ENCODE measurements around the gene MOGAT2.
A peak's percentile ranks its signal among the peaks of the same experiment; 100 is the strongest.
"Not testable (repeated sequence)": the region's sequence is repeated elsewhere in the genome, so short reads cannot be mapped to it uniquely, and the experiment has no call there.

Gene MOGAT2

DNA sequence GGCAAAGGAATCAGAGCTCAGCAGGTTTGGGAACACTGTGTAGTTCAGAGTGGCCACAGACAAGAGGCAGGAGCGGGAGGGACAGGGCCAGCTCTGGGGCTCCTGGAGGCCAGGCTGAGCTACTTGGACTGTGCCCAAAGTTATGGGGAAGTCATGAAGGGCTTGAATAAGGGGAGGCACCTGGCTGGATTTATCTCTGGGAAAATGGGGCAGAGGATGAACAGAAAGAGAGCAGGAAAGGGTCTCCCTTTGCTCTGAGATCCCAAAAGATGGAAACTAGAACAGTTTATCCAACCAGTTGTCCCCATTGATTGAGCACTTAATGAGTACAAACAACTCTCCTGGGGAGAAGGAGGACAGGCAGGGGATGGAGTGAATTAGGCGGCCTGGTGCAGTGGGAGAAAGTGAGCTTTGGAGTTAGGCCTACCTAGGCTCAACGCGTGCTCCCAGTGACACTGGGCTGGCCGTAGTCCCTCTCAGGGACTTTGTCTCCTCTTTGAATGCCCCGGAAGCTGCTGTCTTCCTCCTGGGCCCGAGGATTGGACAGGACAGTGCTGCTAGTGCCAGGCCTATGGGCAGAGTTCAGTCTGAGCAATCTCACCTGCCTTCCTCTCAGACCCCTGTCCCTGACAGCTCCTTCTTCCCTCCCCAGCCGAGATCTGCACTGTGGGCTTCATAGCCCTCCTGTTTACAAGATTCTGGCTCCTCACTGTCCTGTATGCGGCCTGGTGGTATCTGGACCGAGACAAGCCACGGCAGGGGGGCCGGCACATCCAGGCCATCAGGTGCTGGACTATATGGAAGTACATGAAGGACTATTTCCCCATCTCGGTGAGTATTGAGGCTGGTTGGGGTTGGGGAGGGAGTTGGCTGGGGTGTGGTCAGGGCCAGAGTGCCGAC is 2.0 kb downstream of the MOGAT2 start:
- no peak for DNase-seq (ENCODE audit: low spot score)

DNA sequence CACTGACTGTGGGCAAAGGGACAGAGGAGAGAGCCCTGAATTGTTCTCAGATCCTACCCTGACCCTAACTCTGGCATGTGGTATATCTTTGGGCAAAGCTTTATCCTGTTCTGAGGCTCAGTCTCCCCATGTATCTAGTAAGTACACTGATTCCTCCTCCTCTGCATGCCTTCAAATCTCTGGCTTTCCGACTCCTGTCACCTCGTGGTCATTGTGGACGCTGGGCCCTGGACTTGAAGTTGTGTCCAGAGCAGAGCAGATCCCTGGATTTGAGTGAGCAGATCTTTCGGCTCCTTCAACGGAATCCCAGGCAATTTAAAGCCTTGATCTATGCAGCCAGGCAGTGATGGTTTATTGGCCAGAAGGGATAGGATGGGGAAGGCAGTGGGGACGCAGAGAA is 3.0 kb downstream of the MOGAT2 start:
- no peak for DNase-seq (ENCODE audit: low spot score)

DNA sequence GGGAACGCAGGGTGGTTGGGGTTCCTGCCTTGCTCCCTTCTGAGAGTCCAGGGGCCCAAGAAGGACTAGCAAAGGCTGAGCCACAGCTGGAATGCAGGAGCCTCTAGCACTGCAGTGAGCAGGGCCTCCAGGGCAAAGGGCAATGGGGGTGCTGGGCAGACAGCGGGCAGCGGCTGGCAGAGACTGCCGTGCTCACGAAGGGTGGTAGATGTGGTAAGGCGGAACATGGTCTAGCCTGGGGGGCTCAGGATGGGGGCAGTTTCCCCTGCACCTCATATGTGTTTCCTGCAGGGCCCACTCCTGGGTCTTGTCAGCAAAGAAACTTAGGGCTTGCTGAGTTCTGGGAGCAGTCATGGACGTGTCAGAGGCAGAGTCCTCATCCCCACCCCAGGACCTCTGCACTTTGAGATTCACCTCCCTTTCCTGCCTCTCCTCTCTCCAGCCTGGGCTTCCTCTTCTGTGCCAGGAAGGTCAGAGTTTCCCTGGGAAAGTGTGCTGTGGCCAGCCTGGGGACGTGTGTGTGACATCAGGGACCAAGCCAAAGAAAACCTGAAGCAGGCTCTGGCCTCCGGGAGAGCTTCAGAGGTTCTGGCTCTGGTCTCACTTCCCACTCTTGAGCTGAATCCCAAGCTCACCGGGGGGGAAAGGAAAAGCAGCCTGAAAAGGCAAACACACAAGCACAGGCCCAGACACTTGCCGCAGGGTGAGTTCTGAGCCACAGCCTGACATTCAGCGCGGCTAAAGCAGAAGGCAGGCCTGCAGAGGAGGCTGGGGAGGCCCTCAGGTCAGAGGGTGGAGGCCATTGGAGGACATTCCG is 4.4 kb downstream of the MOGAT2 start:
- no peak for DNase-seq (ENCODE audit: low spot score)

DNA sequence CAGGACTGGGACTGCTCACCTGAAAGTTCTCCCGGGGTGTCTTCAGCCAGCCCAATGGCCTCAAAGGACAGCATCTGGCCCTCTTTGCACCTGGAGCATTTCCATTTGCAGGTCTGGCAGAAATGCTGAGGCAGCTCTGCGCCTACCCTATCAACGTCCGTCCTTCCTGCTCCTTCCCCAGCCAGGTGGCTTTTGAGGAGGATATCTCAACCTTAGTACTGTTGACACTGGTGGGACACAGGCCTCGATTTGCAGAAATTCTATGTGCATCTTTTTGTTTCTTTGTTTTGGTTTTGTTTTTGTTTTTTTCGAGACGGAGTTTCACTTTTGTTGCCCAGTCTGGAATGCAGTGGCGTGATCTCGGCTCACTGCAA is 5.0 kb downstream of the MOGAT2 start:
- DNase-seq (ENCODE audit: low spot score), result no peak

DNA sequence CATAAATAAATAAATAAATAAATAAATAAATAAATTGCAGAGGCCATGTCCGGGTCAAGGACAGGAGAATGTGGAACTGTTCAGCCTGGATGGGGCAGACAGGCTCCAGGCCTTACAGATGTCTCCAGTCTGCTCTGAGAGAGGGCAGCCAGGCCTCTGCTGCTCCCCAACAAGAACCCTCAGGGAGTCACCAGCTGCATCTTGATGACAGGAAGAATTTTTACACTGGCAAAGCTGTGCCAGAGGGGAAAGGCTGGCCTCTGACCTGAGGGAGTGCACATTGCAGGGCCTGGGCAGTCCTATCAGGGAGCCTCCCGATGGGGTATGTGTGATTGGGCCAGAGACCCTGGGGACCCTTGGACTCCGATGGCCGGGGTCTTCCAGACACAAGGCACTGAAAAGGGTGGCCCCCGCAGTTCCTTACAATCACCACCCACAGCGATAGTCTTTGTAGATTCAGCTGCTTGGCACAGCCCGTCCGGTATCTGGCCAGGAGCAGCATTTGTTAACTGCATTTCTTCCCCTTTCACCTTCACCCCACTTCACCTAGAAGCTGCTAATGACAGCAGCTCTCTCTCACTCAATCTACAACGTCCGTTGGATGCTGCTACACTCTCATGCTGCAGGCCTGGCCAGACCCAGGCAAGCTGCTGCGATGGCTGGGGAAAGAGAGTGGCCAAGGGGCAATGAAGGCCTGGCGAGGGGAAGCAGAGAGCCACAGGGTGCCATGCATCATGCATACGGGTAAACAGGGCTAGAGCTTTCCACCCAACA is 8.1 kb downstream of the MOGAT2 start:
- no peak for DNase-seq (ENCODE audit: low spot score)

DNA sequence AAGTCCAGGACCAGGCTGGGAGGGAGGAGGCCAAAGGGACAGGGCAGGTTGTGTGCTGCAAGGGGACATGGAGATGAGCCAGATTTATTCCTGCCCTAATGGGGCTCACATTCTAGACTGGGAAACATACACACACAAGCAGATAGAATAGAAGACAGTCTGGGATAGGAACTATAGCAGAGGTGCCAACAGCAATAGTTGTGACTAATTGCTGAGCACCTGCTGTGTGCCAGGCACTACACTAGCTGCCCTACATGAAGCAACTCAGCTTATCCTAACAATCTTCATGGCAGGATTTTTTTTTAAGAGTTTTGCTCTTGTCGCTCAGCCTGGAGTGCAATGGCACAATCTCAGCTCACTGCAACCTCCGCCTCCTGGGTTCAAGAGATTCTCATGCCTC is 11.4 kb downstream of the MOGAT2 start:
- no peak for DNase-seq (ENCODE audit: low spot score)

DNA sequence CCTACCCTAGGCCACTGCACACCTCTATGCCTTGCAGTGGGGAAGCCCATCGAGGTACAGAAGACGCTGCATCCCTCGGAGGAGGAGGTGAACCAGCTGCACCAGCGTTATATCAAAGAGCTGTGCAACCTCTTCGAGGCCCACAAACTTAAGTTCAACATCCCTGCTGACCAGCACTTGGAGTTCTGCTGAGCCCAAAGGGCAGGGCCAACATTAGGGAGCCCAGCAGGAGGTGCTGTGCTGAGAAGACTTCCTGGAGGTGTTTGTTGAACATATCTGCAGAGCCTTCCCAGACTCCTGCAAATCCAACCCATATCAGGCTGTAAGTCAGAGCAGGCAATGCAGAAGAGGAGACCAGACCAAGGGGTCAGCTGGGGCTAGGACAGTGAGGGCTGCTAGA is 13.5 kb downstream of the MOGAT2 start:
- no peak for DNase-seq (ENCODE audit: low spot score)

DNA sequence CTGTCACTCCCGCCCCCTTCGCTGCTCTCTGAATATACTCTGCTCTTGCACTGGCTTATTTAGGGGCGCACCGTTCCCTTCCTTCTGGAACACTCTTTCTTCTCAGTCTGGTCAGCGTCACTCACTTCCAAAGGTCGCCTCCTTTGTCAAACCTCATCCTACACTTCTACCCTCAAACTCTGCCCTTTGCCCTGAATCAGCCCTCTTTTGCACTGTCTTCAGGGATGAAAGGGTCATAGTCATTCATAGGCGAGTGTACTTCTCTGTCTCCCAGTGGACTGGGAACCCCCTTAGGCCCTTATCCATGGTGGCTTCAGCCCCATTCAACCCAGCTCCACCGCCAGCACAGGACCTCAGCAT is 15.4 kb downstream of the MOGAT2 start:
- no peak for DNase-seq (ENCODE audit: low spot score)

DNA sequence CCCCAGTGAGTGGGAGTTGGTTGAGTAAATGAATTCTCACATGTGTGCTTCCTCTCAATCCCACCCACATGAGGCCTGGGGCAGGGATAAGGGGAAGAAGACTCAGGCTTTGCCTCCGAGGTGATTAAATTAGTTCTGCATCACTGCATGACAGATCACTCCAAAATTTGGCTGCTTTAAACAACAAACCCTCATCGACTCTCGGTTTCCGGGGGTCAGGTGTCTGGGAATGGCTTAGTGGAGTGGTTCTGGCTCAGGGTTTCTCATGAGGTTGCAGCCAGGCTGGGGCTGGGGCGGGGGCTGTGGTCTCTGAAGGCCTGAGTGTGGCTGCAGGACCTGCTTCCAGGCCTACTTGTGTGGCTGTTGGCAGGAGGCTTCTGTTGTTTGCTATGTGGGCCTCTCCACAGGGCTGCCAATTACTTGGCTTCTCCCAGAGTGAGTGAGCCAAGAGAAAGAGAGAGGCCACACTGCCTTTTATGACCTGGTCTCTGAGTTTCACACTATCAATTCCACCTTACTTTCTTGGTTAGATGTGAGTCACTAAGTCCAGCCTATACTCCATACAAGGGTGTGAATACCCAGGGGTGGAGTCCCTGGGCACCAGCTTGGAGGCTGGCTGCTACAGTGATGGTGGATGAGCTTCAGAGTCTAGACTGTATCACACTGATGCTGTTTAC is 15.9 kb downstream of the MOGAT2 start:
- DNase-seq (ENCODE audit: low spot score), result no peak

DNA sequence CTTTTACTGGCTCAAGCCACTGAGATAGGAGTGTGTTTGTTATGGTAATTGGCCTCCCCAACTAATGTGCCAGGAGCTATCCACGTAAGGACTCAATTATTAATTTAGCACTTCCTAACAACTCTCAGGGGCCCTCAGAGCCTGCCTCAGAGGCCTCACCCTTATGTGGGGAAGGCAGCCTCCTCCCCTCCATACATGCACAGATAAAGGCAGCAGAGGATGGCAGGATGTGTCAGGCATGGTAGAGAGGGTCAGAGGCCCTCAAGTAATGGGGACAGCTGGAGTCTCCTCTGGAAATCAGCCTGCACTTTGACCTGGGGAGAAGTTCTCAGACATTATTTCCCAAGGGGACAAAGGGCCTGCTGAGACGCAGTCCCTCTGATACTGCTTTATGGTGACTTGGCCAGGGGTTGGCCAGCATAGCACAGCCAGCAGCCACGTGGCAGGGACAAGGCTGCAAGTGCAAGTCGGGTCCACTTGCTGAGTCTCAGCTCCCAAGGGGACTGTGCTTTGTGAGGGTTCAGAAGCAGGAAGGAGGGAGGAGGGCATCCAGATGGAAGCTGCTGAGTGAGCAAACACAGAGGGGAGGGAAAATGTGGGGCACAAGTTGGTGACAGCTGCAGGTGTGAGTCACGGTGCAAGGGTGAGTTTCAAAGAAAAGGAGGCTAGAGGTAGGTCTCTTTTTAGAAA is 17.0 kb downstream of the MOGAT2 start:
- peak; percentile 31 for DNase-seq (ENCODE audit: low spot score)

DNA sequence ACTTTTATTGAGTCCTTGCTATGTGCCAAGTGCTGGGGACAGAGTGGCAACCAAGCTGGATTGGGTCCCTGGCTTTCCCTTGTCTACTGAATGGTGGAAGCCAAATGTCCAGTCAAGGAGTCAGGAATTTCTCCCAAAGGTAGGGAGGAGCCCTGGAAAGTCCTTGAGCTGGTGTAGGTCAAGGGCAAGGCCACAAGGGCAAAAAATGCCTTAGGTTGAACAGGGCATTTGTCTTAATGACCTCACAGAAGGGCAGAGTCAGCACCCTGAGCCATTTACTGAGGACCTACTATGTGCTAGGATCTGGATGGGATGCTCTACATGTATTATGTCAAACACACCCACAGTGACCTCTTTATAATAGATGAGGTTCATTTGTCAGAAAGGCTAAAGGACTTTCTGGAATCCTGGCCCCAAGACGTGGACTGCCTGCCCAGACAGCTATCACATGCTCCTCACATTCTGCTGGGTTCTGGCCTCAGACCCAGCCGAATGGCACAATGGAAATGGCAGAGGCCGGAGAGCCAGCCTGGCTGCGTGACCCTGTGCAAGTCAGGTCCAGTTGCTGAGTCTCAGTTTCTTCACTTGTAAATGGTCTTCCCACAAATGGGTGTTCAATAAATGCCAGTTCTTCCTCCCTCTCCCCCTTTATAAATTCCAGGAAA is 17.7 kb downstream of the MOGAT2 start:
- no peak for DNase-seq (ENCODE audit: low spot score)

DNA sequence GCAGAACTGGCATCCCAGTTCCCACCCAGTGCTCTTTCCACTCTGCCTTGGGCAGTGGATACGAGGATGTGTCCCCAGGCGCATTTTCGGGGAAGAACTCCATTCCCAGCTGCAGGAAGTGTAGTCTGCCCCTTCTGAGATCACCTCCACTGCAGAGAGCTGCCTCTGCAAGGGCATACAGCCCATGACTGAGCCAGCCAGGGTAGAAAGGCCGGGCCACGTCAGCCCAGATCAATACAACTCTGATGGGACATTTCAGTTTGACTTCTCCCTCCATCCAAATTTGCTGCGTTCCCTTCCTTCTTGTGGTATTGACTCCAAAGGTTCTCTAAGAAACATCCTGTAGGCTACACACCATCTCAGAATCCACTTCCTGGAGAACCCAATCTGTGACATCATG is 19.7 kb downstream of the MOGAT2 start:
- no peak for DNase-seq (ENCODE audit: low spot score)

DNA sequence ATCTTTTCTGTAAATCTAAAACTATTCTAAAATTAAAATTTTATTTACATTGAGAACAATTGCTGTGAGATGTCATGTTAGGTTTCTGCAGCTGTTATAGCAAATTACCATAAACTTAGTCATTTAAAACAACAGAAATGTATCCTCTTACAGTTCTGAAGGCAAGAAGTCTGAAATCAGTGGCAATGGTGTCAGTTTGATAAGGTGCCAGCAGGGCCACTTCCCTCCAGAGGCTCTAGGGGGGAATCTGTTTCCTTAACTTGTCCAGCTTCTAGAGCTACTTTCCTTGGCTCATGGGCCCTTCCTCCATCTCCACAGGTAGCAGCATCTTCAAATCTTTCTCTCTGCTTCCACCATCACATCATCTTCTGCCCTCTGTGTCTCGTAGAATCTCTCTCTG is 23.0 kb downstream of the MOGAT2 start:
- DNase-seq (ENCODE audit: low spot score), result no peak

DNA sequence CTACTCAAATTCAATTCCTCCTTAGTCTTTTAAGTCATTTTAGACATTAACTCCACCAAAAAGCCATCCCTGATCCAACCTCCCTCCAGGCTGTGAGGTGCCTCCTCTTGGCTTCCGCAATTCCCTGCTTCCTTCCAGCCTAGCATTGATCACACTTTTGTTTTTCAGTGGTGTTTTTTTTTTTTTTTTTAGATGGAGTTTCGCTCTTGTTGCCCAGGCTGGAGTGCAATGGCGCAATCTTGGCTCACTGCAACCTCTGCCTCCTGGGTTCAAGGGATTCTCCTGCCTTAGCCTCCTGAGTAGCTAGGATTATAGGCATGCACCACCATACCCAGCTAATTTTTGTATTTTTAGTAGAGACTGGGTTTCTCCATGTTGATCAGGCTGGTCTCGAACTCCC is 25.5 kb downstream of the MOGAT2 start:
- DNase-seq (ENCODE audit: low spot score), result not testable (repeated sequence)

DNA sequence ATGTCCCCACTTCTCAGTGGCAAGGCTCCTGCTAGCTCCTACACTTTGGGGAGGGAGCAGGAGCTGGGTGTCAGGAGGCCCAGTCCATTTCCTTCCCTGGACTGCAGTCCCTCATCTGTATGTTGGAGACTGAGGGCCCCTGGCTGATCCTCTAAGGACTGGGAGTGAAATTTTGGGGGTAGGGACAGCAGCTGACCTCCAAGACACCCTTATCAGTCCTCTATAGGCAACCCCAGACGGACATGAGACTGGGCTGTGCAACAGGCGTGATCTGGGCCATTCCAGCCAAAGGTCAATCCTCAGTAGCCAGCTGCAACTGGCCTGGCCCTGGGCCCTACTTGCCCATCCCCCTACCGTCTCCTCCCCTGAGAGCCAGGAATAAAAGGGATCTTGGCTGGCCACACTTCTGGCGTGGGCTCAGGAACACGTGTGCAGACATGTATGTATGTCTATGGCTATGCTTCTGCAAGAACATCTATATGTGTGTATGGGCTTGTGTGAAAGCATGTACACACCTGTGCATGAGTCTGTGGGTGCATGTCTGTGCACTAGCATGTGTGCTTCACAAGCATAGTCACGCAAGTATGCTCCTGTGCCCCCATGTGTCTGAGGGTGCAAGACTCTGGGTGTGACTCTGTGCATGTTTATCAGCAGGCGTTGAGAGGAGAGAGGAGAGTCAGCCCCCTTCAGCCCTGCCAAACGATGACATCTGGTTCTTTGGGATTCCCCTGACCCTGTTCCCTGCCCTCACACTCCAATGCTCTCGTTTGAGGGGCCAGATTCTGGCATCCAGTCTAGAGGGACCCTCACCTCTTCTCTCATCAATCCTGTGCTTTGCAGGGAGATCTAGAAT is 26.3 kb downstream of the MOGAT2 start:
- no peak for DNase-seq (ENCODE audit: low spot score)

DNA sequence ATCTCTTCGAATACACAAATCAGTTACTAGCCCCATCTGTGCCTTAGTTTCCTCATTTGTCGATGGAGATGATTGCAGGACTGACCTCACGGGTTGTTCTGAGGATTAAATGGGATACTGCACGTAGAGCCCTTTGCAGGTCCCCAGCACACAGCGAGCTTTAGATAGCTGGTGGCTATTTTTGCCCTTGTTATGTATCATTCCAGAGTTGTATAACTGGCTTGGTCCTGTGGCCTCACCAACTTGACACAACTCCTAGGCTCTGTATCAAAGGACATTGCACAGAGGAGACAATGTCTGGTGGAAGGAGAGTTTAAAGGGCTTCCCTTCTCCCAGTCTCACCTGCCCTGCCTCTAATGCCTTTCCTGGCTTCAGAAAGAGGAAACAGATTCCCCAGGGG is 28.2 kb downstream of the MOGAT2 start:
- no peak for DNase-seq (ENCODE audit: low spot score)

DNA sequence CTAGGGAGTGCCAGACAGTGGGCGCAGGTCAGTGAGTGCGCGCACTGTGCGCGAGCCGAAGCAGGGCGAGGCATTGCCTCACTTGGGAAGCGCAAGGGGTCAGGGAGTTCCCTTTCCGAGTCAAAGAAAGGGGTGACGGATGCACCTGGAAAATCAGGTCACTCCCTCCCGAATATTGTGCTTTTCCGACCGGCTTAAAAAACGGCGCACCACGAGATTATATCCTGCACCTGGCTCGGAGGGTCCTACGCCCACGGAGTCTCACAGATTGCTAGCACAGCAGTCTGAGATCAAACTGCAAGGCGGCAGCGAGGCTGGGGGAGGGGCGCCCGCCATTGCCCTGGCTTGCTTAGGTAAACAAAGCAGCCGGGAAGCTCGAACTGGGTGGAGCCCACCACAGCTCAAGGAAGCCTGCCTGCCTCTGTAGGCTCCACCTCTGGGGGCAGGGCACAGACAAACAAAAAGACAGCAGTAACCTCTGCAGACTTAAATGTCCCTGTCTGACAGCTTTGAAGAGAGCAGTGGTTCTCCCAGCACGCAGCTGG is 31.2 kb downstream of the MOGAT2 start:
- not testable (repeated sequence) for DNase-seq (ENCODE audit: low spot score)

DNA sequence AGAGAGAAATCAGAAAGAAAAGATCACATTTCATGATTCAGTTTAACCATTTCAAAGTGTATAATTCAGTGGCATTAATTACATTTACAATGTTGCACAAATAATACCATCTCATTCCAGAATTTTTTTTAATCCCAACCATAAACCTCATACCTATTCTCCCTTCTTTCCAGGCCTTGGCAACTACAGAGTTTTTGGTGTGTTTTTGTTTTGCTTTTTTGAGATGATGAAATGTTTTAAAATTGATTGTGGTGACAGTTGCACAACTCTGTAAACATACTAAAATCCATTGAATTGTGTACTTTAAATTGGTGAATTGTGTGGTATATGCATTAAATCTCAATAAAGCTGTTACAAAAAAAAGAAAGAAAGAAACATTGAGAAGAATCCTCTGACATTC is 37.3 kb downstream of the MOGAT2 start:
- not testable (repeated sequence) for DNase-seq (ENCODE audit: low spot score)

DNA sequence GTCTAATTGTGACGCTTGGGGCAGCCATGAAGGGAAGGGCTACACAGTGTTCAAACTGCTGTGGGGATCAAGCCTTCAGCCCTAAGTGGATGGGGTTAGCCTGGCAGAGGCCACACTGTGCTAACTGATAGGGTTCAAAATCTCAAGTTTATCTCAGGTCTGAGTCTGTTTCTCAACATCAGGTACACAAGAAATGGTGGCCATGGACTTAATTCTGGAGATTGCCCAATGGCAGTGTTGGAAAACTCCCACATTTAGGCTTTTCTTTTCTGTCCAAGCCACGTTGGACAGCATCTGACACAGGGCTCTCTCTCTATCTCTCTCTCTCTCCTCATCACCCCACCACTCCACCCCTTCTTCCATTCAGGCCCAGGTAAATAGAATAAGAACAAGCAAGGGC is 40.0 kb downstream of the MOGAT2 start:
- no peak for DNase-seq (ENCODE audit: low spot score)

DNA sequence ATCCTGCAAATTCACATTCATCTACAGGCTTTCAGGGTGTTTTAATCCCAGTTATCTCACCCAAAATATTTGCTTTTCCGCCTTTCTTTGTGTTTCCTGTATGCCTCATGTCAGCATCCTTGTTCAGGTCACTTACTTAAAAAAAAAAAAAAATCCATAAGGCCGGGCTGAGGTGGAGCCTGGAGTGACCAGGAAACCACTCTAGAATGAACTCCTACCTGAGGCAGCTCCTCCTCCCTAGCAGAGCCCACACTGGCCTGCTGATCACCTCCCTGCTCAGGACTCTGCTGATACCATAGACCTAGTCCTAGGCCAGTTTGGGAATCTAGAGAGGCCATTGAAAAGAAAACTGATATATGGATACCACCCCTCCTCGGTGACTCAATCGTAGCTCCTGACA is 42.2 kb downstream of the MOGAT2 start:
- DNase-seq (ENCODE audit: low spot score), result no peak

Data from RKO (cell line).